ENCODE results near the gene GRB7. TPM values are rescaled to one million over a fixed set of nuclear protein-coding genes. Genes with fewer than 3 reads are reported as not detected.

GRB7 gene
- total and polyA plus RNA-seq, 9 of the 15 experiments (the other 6 are each of a cell fraction or from before 2014, with no cell fraction given), result 0.04 to 6.2 (median 2.2) TPM

DNA sequence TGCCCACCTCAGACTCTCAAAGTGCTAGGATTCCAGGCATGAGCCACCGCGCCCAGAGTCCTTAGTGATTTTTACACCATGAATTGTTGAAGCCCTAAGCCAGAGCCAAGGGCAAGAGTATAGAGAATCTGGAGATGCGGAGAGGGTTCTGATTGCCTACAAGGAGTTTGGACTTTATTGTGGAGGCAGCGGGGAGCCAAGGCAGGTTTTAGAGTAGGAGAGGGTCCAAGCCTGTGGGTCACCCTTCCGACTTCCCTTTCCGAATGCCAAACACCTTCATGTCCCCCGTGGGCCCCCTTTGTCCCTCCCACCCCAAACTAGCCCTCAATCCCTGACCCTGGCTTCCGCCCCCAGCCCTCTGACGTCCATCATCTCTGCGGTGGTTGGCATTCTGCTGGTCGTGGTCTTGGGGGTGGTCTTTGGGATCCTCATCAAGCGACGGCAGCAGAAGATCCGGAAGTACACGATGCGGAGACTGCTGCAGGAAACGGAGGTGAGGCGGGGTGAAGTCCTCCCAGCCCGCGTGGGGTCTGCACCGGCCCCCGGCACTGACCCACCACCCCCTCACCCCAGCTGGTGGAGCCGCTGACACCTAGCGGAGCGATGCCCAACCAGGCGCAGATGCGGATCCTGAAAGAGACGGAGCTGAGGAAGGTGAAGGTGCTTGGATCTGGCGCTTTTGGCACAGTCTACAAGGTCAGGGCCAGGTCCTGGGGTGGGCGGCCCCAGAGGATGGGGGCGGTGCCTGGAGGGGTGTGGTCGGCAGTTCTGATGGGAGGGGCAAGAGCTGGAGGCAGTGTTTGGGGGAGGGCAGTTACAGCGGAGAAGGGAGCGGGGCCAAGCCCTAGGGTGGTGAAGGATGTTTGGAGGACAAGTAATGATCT, 14.5 kb upstream of the GRB7 start (continued):
- TF ChIP-seq, protein P1, sequence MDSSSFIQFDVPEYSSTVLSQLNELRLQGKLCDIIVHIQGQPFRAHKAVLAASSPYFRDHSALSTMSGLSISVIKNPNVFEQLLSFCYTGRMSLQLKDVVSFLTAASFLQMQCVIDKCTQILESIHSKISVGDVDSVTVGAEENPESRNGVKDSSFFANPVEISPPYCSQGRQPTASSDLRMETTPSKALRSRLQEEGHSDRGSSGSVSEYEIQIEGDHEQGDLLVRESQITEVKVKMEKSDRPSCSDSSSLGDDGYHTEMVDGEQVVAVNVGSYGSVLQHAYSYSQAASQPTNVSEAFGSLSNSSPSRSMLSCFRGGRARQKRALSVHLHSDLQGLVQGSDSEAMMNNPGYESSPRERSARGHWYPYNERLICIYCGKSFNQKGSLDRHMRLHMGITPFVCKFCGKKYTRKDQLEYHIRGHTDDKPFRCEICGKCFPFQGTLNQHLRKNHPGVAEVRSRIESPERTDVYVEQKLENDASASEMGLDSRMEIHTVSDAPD (CRISPR knock-in tag; IDR thresholded peaks at IDR 0.05), result no peak
- TF ChIP-seq JUN (IDR thresholded peaks at IDR 0.05; ENCODE audit: borderline replicate concordance, low read depth, low read length) (no peak), JUN (CRISPR knock-in tag; IDR thresholded peaks at IDR 0.05; ENCODE audit: borderline replicate concordance) (no peak), CEBPB (tag; IDR thresholded peaks at IDR 0.05) (no peak), RBM22 (IDR thresholded peaks at IDR 0.05; ENCODE audit: low read depth, low read length, poor library complexity, severe bottlenecking) (no peak), MYC (IDR thresholded peaks at IDR 0.05; ENCODE audit: low read depth, low read length) (peak; percentile 57), MYC (CRISPR knock-in tag; IDR thresholded peaks at IDR 0.05; ENCODE audit: borderline replicate concordance, low read depth) (no peak), ZEB2 (IDR thresholded peaks at IDR 0.05) (no peak; the same call in 1 of the 2 replicates), TFAP4 (CRISPR knock-in tag; IDR thresholded peaks at IDR 0.05; ENCODE audit: borderline replicate concordance) (peak; percentile 46; the same call in 1 of the 2 replicates), CXXC5 (CRISPR knock-in tag; IDR thresholded peaks at IDR 0.05) (0 out of 2 replicates have a peak, but pooled peaks have one; percentile 30), TRIM25 (IDR thresholded peaks at IDR 0.05; ENCODE audit: borderline replicate concordance) (no peak), HDGF (IDR thresholded peaks at IDR 0.05) (0 out of 2 replicates have a peak, but pooled peaks have one; percentile 54), STAT5B (CRISPR knock-in tag; IDR thresholded peaks at IDR 0.05) (no peak), VEZF1 (CRISPR knock-in tag; IDR thresholded peaks at IDR 0.05) (peak; percentile 48)
- TF ChIP-seq, protein P2, sequence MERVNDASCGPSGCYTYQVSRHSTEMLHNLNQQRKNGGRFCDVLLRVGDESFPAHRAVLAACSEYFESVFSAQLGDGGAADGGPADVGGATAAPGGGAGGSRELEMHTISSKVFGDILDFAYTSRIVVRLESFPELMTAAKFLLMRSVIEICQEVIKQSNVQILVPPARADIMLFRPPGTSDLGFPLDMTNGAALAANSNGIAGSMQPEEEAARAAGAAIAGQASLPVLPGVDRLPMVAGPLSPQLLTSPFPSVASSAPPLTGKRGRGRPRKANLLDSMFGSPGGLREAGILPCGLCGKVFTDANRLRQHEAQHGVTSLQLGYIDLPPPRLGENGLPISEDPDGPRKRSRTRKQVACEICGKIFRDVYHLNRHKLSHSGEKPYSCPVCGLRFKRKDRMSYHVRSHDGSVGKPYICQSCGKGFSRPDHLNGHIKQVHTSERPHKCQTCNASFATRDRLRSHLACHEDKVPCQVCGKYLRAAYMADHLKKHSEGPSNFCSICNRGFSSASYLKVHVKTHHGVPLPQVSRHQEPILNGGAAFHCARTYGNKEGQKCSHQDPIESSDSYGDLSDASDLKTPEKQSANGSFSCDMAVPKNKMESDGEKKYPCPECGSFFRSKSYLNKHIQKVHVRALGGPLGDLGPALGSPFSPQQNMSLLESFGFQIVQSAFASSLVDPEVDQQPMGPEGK (CRISPR knock-in tag; IDR thresholded peaks at IDR 0.05; ENCODE audit: borderline replicate concordance), result no peak
- TF ChIP-seq, protein P3, sequence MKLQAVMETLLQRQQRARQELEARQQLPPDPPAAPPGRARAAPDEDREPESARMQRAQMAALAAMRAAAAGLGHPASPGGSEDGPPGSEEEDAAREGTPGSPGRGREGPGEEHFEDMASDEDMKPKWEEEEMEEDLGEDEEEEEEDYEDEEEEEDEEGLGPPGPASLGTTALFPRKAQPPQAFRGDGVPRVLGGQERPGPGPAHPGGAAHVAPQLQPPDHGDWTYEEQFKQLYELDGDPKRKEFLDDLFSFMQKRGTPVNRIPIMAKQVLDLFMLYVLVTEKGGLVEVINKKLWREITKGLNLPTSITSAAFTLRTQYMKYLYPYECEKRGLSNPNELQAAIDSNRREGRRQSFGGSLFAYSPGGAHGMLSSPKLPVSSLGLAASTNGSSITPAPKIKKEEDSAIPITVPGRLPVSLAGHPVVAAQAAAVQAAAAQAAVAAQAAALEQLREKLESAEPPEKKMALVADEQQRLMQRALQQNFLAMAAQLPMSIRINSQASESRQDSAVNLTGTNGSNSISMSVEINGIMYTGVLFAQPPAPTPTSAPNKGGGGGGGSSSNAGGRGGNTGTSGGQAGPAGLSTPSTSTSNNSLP (IDR thresholded peaks at IDR 0.05; ENCODE audit: borderline replicate concordance, low read depth, low read length), result no peak

Measured in K562 (cell line).